DND-41 (cell line): Measurements from ENCODE around the gene ECHDC3.

Experiments
- EZH2 ChIP-seq: IDR thresholded peaks from 3 replicates; pipeline ENCODE4 v1.6.1; 2012; ENCODE audit warnings: borderline replicate concordance, low read depth, mild to moderate bottlenecking, moderate library complexity, low read length, inconsistent platforms; ENCODE audit not compliant: severe bottlenecking
- TF ChIP-seq, protein P1 (sequence below): IDR thresholded peaks from 2 replicates; pipeline ENCODE4 v1.5.1; 2012; ENCODE audit warnings: borderline replicate concordance, low read length, moderate library complexity, mild to moderate bottlenecking; ENCODE audit not compliant: poor library complexity, severe bottlenecking; ENCODE audit errors: extremely low read depth

DNA sequence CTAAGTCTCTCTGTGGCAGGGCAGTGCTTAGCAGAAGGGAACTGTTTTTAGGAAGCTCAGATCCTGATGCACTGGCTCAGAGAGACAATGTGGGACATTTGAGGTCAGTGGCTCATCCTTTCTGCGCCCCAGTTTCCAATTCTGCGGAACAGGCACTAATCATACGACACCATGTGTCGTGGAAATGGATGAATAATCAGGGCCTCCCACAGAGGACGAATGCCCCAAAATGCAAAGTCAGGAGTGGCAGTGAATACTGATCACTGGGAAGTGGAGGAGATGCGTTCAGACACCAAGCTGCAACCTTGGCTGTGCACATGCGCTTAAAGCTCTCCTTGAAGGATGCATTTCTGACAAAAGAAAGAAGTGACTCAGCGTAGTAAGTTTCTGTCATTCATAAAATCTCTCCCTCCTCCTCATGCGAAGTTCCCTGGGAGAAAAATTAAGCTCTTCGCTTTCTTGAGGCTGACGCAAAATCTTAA is 21.9 kb upstream of the ECHDC3 start:
- TF ChIP-seq, protein P1, sequence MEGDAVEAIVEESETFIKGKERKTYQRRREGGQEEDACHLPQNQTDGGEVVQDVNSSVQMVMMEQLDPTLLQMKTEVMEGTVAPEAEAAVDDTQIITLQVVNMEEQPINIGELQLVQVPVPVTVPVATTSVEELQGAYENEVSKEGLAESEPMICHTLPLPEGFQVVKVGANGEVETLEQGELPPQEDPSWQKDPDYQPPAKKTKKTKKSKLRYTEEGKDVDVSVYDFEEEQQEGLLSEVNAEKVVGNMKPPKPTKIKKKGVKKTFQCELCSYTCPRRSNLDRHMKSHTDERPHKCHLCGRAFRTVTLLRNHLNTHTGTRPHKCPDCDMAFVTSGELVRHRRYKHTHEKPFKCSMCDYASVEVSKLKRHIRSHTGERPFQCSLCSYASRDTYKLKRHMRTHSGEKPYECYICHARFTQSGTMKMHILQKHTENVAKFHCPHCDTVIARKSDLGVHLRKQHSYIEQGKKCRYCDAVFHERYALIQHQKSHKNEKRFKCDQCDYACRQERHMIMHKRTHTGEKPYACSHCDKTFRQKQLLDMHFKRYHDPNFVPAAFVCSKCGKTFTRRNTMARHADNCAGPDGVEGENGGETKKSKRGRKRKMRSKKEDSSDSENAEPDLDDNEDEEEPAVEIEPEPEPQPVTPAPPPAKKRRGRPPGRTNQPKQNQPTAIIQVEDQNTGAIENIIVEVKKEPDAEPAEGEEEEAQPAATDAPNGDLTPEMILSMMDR: no peak
- no peak for TF ChIP-seq EZH2
